ENCODE results near the gene ABCC1.

DNA sequence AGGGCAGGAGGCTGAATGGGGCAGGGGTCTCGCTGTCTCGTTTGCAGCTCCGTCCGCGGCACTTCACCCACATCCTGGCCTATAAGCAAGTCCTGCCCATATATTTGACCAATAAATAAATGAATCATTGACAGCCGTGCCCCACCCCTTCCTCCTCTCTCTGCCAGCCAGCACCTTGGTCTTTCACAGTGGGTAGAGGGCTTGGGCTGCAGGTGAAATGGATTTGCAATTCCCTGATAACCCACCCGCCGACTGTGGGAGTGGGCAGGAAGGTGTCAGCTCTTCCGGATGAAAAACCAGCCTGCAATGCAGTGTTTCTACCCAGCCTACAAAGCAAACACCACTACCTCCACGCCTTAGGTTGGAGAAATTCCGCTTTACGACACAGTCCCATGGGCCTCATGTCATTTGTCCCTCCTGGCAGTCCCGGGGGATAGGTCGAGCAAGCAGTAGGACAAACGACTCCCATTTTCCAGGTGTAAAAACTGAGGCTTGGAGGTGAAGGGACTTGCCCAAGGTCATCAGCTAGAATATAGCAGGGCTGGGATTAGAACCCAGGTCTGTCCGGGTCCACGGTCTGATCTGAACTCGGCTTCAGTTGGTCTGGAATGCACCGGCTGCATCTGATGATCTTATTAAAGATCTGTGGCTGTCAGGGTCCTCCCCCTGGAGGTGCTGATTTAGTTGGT, 79.0 kb downstream of the ABCC1 start:
- TF ChIP-seq, protein P1, sequence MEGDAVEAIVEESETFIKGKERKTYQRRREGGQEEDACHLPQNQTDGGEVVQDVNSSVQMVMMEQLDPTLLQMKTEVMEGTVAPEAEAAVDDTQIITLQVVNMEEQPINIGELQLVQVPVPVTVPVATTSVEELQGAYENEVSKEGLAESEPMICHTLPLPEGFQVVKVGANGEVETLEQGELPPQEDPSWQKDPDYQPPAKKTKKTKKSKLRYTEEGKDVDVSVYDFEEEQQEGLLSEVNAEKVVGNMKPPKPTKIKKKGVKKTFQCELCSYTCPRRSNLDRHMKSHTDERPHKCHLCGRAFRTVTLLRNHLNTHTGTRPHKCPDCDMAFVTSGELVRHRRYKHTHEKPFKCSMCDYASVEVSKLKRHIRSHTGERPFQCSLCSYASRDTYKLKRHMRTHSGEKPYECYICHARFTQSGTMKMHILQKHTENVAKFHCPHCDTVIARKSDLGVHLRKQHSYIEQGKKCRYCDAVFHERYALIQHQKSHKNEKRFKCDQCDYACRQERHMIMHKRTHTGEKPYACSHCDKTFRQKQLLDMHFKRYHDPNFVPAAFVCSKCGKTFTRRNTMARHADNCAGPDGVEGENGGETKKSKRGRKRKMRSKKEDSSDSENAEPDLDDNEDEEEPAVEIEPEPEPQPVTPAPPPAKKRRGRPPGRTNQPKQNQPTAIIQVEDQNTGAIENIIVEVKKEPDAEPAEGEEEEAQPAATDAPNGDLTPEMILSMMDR (conservative IDR thresholded peaks at IDR 0.05): no peak
- TF ChIP-seq ZFX (IDR thresholded peaks at IDR 0.05): no peak
